RWPE2 (cell line): ENCODE results near the gene MKS1.

Experiments used
- ATAC-seq: fragments of 200-7000 bp; cut with Tn5 transposase; 3 replicates; pipeline ENCODE4 v1.9.1; 2021; ENCODE audit warnings: low read depth
- DNase-seq: peaks from one replicate; pipeline ENCODE4 v3.0.0-alpha.2; 2020; ENCODE audit warnings: low spot score
- H3K27ac ChIP-seq: fragments of 450-650 bp; 2 replicates; pipeline ENCODE4 v1.5.1; 2017; ENCODE audit warnings: mild to moderate bottlenecking; ENCODE audit not compliant: poor library complexity, severe bottlenecking
- H3K27me3 ChIP-seq: fragments of 250-450 bp; sonication (Bioruptor Pico); 2 replicates; pipeline ENCODE4 v1.5.1; 2021; ENCODE audit warnings: mild to moderate bottlenecking, moderate library complexity; ENCODE audit not compliant: insufficient read depth, poor library complexity, severe bottlenecking
- H3K36me3 ChIP-seq: fragments of 250-450 bp; sonication (Bioruptor Pico); 2 replicates; pipeline ENCODE4 v1.5.1; 2020; ENCODE audit warnings: low read depth, mild to moderate bottlenecking, moderate library complexity
- H3K4me1 ChIP-seq: fragments of 250-450 bp; sonication (Bioruptor Pico); 2 replicates; pipeline ENCODE4 v1.5.1; 2021; ENCODE audit warnings: mild to moderate bottlenecking, moderate library complexity; ENCODE audit not compliant: insufficient read depth, poor library complexity, severe bottlenecking
- H3K4me3 ChIP-seq: fragments of 250-450 bp; sonication (Bioruptor Pico); 2 replicates; pipeline ENCODE4 v1.5.1; 2021; ENCODE audit warnings: mild to moderate bottlenecking, moderate library complexity; ENCODE audit not compliant: severe bottlenecking
- H3K9me3 ChIP-seq: fragments of 250-450 bp; sonication (Bioruptor Pico); 2 replicates; pipeline ENCODE4 v1.5.1; 2021; ENCODE audit warnings: mild to moderate bottlenecking, moderate library complexity; ENCODE audit not compliant: severe bottlenecking
- TF ChIP-seq, protein P1 (sequence below): fragments of 450-650 bp; IDR thresholded peaks from one replicate; pipeline ENCODE4 v1.5.1; 2017; ENCODE audit warnings: mild to moderate bottlenecking, moderate library complexity; ENCODE audit not compliant: poor library complexity, severe bottlenecking

The MKS1 gene

DNA sequence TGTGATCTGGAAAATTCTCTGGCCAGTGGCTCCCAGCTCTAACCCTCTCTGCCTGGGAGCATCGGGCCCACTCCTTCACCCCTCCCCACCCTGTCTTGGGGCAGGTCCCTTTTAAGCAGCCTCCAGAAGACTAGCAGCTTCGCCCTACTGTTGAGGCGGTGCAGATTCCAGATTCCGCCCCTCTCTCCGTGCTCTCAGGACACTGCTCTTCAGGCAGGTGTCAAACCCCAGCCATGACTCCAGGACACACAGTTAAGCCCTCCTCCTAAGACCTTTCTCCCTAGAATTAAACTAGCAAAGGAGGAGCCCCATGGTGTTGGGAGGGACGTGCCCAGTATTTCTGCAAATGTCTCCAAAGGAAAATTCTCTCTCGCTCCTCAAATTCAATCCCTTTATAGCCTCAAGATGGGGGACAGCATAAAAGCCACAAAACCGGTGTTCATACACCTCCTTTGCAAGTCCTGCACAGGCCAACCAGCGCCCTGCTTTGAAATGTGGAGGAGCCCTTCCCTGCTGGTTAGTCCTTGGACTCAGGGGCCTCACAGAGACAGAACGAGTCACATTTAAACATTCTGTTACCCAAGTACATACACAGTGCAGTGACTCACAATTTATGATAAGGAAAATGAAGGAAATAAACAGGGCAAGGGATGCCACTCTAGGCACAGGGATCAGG, 26.5 kb upstream of the MKS1 start:
- Histone ChIP-seq H3K27me3 (peaks cover 17% of the 10 kb centered on the region), H3K36me3 (no peaks in the 10 kb centered on the region), H3K4me3 (no peak overlapping the region), H3K9me3 (no peaks in the 10 kb centered on the region), H3K4me1 (no peaks in the 10 kb centered on the region), H3K27ac (no peak overlapping the region)
- TF ChIP-seq, protein P1, sequence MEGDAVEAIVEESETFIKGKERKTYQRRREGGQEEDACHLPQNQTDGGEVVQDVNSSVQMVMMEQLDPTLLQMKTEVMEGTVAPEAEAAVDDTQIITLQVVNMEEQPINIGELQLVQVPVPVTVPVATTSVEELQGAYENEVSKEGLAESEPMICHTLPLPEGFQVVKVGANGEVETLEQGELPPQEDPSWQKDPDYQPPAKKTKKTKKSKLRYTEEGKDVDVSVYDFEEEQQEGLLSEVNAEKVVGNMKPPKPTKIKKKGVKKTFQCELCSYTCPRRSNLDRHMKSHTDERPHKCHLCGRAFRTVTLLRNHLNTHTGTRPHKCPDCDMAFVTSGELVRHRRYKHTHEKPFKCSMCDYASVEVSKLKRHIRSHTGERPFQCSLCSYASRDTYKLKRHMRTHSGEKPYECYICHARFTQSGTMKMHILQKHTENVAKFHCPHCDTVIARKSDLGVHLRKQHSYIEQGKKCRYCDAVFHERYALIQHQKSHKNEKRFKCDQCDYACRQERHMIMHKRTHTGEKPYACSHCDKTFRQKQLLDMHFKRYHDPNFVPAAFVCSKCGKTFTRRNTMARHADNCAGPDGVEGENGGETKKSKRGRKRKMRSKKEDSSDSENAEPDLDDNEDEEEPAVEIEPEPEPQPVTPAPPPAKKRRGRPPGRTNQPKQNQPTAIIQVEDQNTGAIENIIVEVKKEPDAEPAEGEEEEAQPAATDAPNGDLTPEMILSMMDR = no peak
- DNase-seq (no peak), ATAC-seq (no peak)

DNA sequence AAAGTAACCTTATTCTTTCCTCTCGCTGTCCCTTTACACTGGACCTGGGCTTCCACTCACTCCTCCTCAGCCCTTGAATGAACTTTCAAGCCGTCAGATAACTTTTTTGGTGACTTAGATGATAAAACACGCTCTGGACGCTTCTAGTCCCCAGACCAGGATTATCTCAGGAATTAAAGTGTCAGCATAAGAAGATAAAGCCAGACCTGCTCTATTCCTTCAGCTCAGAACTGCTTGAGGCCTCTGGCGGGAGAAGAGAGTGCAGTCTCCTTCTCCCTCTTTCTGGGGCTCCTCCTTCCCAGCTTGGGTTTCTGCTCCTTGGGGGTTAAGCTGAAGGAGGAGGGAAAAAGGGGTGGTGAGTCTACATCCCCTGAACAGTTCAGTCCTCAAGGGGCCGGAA, 25.9 kb upstream of the MKS1 start:
- H3K4me1 ChIP-seq = no peaks in the 10 kb centered on the region
- TF ChIP-seq, protein P1 = no peak
- H3K27ac ChIP-seq = no peak overlapping the region
- no peak for ATAC-seq
- DNase-seq = no peak
- no peaks in the 10 kb centered on the region for H3K9me3 ChIP-seq
- H3K4me3 ChIP-seq = no peak overlapping the region
- peaks cover 17% of the 10 kb centered on the region for H3K27me3 ChIP-seq
- no peaks in the 10 kb centered on the region for H3K36me3 ChIP-seq

DNA sequence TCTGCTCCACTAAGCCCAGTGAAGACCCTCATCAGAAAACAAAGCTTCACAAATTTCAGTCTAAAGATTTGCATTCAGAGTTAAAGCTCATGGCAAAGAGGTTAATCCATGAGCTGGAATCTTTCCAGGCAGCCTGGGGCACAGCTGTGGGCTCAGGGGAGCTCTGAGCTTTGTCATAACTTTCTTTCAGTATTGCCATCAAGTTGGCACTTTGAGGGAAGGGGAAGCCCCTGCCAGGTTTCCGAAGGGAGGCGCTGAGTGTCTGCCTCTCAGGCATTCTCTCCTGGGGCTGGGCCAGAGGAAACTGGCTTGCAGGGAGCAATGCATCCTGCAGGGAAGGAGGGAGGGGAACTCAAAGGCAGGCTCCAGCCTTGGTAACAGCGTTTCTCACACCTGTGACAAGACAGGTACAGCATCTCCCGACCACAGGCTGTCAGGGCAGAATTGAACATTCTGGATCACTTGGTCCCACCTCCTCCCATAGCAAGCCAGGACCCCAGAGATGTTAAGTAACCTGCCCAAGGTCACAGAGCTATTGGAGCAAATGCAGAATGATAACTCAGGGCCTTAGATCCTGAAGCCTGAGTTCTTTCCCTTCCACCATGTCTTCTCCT, 23.2 kb upstream of the MKS1 start:
- H3K4me1 ChIP-seq = no peaks in the 10 kb centered on the region
- no peaks in the 10 kb centered on the region for H3K9me3 ChIP-seq
- H3K27me3 ChIP-seq = peaks cover 18% of the 10 kb centered on the region
- H3K27ac ChIP-seq = no peak overlapping the region
- H3K36me3 ChIP-seq = no peaks in the 10 kb centered on the region
- ATAC-seq (peak; percentile 53), DNase-seq (no peak)
- TF ChIP-seq, protein P1 = no peak
- no peak overlapping the region for H3K4me3 ChIP-seq

DNA sequence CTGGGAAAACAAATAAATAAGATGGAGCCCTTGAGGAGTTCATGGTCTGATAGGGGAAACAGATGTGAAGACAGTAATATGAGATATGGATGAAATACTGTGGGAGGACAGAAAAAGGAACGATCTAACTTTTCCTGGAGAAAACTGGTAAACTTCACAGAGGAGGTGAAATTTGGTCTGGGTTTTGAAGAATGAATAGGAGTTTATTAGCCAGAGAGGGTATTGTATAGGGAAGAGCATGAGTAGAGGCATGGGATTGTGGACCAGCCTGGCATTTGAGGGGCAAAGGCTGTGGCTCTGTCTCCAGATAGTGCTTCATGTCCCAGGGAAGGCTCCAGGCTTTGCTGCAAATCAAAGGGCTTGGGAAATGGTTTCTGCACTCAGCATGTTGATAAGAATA, 20.9 kb upstream of the MKS1 start:
- TF ChIP-seq, protein P1 = no peak
- Histone ChIP-seq H3K4me1 (no peaks in the 10 kb centered on the region), H3K9me3 (no peaks in the 10 kb centered on the region), H3K4me3 (no peak overlapping the region), H3K27ac (no peak overlapping the region), H3K36me3 (no peaks in the 10 kb centered on the region), H3K27me3 (peaks cover 18% of the 10 kb centered on the region)
- no peak for DNase-seq
- ATAC-seq = no peak

DNA sequence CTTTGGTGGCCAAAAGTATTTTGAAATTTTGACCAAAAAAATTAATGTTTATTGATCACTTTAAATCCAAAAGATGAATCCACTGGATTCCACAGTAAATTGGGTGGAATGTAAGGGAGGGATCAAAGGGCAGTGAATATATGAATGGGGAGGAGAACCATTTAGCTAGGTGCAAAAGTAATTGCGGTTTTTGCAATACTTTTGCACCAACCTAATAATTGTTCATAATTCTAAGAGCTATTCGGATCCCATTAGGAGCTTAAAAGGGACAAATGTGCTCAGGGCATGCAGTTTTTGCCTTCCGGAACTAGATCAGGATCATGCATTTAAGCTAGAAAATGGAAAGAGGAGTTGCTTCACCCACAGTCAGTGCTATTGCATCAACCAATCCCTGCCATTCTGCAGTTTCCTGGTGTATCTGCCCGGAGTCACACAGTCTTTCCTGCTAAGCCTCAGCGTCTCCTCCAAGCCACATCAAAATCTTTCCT, 19.1 kb upstream of the MKS1 start, which contains the start of gene LPO:
Gene LPO (plus strand): TSS at position 438 of the 488 bp plus-strand sequence. CDS start 4,396 bp downstream, outside the sequence.
- peaks cover 21% of the 10 kb centered on the region for H3K27me3 ChIP-seq
- no peak for ATAC-seq
- TF ChIP-seq, protein P1 = no peak

More for the DNA sequence above, 19.1 kb upstream of the MKS1 start, which contains the start of gene LPO:
- Histone ChIP-seq H3K9me3 (no peaks in the 10 kb centered on the region), H3K27ac (no peak within 1 kb of the TSS), H3K4me1 (no peaks in the 10 kb centered on the region), H3K36me3 (no peaks in the 10 kb centered on the region), H3K4me3 (no peak within 1 kb of the TSS)
- no peak for DNase-seq
